ENCODE results near the gene RPL12. TPM values are rescaled to one million over a fixed set of nuclear protein-coding genes. Genes with fewer than 3 reads are reported as not detected.

RPL12 gene
- total and polyA plus RNA-seq, 2 of the 13 experiments (the other 11 are each of a cell fraction or from before 2014, with no cell fraction given), result 1,551 to 2,590 TPM

DNA sequence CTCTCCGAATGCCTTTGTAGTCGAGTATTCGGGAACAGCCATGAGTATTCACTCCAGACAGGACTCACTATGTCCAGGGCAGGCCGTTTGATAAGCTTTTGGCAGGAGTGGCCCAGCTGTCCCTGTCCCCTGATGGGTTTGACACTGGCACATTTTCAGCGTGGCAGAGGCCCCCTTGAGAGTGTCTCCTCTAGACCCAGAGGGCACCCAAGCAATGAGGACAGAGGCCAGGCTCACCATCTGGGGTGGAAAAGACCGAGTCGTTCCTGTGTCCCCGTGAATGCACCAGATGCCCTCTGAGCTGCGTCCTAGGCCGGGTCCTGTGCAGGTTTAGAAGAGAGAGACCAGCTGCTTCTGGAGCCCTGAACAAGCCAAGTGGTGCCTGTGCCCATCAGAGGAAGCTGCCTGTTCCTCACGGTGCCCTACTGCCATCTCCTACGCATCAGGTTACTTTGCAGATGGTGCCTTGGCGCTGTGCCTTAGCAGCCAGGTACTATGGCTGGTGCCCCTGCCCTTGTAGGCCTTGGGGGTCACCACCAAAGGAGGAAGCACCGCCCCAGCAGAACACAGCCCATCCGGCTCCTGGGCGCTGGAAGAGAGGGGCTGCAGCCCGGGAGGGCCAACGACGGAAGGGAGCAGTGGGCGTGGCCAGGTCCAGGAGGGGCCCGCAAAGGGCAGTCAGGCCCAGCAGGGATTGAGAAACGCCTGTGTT, 42.5 kb upstream of the RPL12 start:
- FAIRE-seq (no peak), ATAC-seq (no peak), DNase-seq (ENCODE audit: low spot score) (no peak)
- Histone ChIP-seq H3K4me1 (ENCODE audit: insufficient read depth, low read length) (no peaks in the 10 kb centered on the region), H4K20me1 (ENCODE audit: insufficient read depth, low read length) (no peaks in the 10 kb centered on the region), H3K9ac (ENCODE audit: insufficient read depth, low read depth, low read length) (no peak overlapping the region), H3K4me3 (replicated peaks in 1 of 3; ENCODE audit: insufficient read depth in 1 of 3, low read depth in 2 of 3, low read length in 3 of 3) (no peak overlapping the region), H3K27ac (ENCODE audit: extremely low read length, insufficient read depth, low read length) (no peak overlapping the region), H2AFZ (ENCODE audit: low read length) (no peak overlapping the region), H3K79me2 (ENCODE audit: insufficient read depth, low read length) (no peaks in the 10 kb centered on the region), H3K27me3 (ENCODE audit: control insufficient read depth in 1 of 2, insufficient read depth in 2 of 2, low read length in 2 of 2) (no peaks in the 10 kb centered on the region), H3K9me3 (ENCODE audit: low read length) (no peaks in the 10 kb centered on the region), H3K36me3 (replicated peaks in 1 of 2; ENCODE audit: control insufficient read depth in 1 of 2, insufficient read depth in 2 of 2, low read length in 2 of 2) (peaks cover 9 to 37% of the 10 kb centered on the region in 2 experiments), H3K4me2 (ENCODE audit: low read depth, low read length) (no peak overlapping the region)
- in situ Hi-C loops (cut with HindIII; ENCODE audit: extremely low pct_ligation_motif_present, low pct_unique_long_range_greater_than_20kb), result no loop called here
- WGBS (ENCODE audit: low lambda C conversion rate), result 91% methylated on average over 4 of the region's 22 CpGs
- BruUV-seq (replicated peaks), result no TSS peak
- ChIA-PET CTCF (ENCODE audit: low intra/inter-chr PET ratio, low total read pairs) (no interaction called here), POLR2A (no interaction called here)
- TF ChIP-seq MAZ (IDR thresholded peaks at IDR 0.05; ENCODE audit: borderline replicate concordance, low read depth, low read length) (no peak), MAZ (CRISPR knock-in tag; IDR thresholded peaks at IDR 0.05; ENCODE audit: low read depth) (no peak), ARID5B (CRISPR knock-in tag; IDR thresholded peaks at IDR 0.05) (no peak), ZNF567 (CRISPR knock-in tag; IDR thresholded peaks at IDR 0.05; ENCODE audit: borderline replicate concordance) (no peak), ATAD3A (CRISPR knock-in tag; IDR thresholded peaks at IDR 0.05) (no peak), ZNF367 (CRISPR knock-in tag; IDR thresholded peaks at IDR 0.05; ENCODE audit: borderline replicate concordance) (no peak), SIN3B (IDR thresholded peaks at IDR 0.05; ENCODE audit: low read length) (no peak), MTF1 (CRISPR knock-in tag; IDR thresholded peaks at IDR 0.05) (no peak), NCOA2 (CRISPR knock-in tag; IDR thresholded peaks at IDR 0.05) (no peak)
- intact Hi-C loops (cut with micrococcal nuclease; ENCODE audit: unreplicated experiment), result no loop called here

Measured in HepG2 (cell line).